ENCODE results near the gene FGB.

The FGB gene

GRCh38 chr4:154549894-154550790 is 12.7 kb upstream of the FGB start, which contains the start of gene PLRG1:
TSS of gene PLRG1 (minus strand) at chr4:154550400. CDS start at chr4:154550308, 92 bp downstream.
- TF ChIP-seq CTCF (IDR thresholded peaks at IDR 0.05; ENCODE audit: low read depth, low read length) = peak; percentile 13
- DNase-seq (ENCODE audit: low read depth, low spot score) = peak; percentile 95
- H3K4me3 ChIP-seq (ENCODE audit: low read depth, low read length) = peak within 1 kb of the TSS; percentile 99
- in situ Hi-C loops (cut with HindIII; ENCODE audit: low sequenced_read_pairs) = no loop called here

- DNase-seq (ENCODE audit: low read depth, low spot score) = peak; percentile 85
- peak; percentile 84 for TF ChIP-seq CTCF (IDR thresholded peaks at IDR 0.05; ENCODE audit: low read depth, low read length)
- H3K4me3 ChIP-seq (ENCODE audit: low read depth, low read length) = no peak overlapping the region
- in situ Hi-C loops (cut with HindIII; ENCODE audit: low sequenced_read_pairs) = no loop called here
Observed at GRCh38 chr4:154551872-154552686, 10.7 kb upstream of the FGB start.

GRCh38 chr4:154559141-154559493 is 3.7 kb upstream of the FGB start:
- no peak for TF ChIP-seq CTCF (IDR thresholded peaks at IDR 0.05; ENCODE audit: low read depth, low read length)
- in situ Hi-C loops (cut with HindIII; ENCODE audit: low sequenced_read_pairs) = no loop called here
- DNase-seq (ENCODE audit: low read depth, low spot score) = no peak
- H3K4me3 ChIP-seq (ENCODE audit: low read depth, low read length) = no peak overlapping the region

GRCh38 chr4:154559494-154560418 is 3.1 kb upstream of the FGB start:
- no peak overlapping the region for H3K4me3 ChIP-seq (ENCODE audit: low read depth, low read length)
- peak; percentile 63 for TF ChIP-seq CTCF (IDR thresholded peaks at IDR 0.05; ENCODE audit: low read depth, low read length)
- DNase-seq (ENCODE audit: low read depth, low spot score) = peak; percentile 63
- in situ Hi-C loops (cut with HindIII; ENCODE audit: low sequenced_read_pairs) = no loop called here

DNA sequence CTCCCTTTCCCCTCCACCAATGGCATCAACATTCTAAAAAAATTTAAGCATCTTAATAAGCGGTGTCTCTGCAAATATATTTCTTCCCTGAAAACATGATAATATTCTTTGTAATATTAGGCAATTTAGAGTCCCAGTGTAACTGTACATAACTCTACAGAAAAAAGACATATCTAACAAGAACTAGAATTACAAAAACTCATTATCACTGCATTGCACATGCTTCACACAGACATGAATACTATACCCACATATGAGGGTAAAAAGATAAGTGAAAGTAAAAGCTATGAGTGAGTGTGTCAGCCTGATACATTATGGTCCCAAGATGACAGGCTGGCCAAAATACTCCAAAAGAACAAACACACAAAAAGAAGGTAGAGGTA is 2.4 kb upstream of the FGB start:
- no peak overlapping the region for H3K4me3 ChIP-seq (ENCODE audit: low read depth, low read length)
- no peak for DNase-seq (ENCODE audit: low read depth, low spot score)
- in situ Hi-C loops (cut with HindIII; ENCODE audit: low sequenced_read_pairs) = no loop called here
- no peak for TF ChIP-seq CTCF (IDR thresholded peaks at IDR 0.05; ENCODE audit: low read depth, low read length)

GRCh38 chr4:154560824-154561231 is 2.0 kb upstream of the FGB start:
- H3K4me3 ChIP-seq (ENCODE audit: low read depth, low read length) = no peak overlapping the region
- TF ChIP-seq CTCF (IDR thresholded peaks at IDR 0.05; ENCODE audit: low read depth, low read length) = no peak
- peak; percentile 53 for DNase-seq (ENCODE audit: low read depth, low spot score)
- in situ Hi-C loops (cut with HindIII; ENCODE audit: low sequenced_read_pairs) = no loop called here

Measured in astrocyte of the spinal cord (primary cell).